ENCODE results near the gene ZFP36L1.

ZFP36L1 gene

DNA sequence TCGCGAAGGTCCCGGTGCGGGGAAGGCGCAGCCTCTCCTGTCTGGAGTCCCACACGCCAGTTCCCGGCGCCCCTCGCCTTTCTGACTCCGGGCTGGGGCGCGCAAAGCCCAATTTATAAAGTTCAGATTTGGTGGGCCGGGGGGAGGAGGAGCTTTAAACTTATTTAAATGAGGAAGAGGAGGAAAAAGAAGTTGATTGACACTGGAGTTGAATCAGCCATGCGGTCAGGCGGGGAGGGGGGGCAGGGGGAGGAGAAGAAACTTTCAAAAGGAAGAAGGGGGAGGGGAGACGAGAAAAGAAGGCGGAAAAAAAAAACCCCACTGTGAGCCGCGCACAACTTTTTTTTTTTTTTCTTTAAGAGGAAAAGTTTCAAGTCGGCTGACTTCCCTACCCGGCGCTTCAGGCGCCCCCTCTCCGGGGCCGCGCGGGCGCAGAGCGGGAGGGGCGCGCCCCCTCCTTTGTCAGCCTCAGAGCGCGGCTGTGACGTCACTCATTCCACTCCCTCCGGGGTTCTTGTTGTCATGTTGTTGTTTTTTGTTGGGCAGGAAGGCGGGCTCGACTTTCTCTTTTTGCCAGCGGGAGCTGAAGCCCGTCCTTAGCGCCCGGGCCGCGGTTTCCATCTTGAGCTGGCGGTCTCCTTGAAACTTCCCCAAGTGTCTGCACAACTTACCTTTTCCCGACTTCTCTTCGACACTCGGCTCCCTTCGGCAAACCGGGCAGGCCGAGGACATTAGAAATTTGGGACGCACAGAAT lies at the start of gene ZFP36L1:
Gene ZFP36L1 (minus strand): TSS at position 89 of the 755 bp plus-strand sequence. CDS start 129 bp downstream, outside the sequence.
- no peak for DNase-seq

DNA sequence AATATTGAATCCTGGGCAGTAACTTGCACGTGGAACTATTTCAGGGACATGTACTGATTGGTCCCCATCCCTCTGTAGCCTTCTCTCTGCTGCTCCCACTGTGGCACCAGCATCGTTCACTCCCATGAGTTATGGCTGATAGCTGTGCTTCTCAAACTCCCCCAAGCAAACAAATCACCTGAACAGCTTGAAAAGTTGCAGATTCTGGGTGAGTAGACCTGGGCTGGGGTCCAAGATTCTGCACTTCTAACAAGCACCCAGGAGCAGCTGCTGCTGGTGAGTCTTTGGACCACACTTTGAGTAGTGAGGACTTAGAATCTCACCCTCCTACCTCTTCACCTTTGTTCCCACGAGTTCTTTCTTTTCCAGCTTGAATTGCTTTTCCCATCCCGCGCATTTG lies 49.4 kb upstream of the ZFP36L1 start:
- peak; percentile 60 for DNase-seq

GRCh38 chr14:68841016-68841809 lies 48.3 kb upstream of the ZFP36L1 start:
- no peak for DNase-seq

- DNase-seq: peak; percentile 89
Measured at GRCh38 chr14:68840454-68840853, 47.6 kb upstream of the ZFP36L1 start.

DNA sequence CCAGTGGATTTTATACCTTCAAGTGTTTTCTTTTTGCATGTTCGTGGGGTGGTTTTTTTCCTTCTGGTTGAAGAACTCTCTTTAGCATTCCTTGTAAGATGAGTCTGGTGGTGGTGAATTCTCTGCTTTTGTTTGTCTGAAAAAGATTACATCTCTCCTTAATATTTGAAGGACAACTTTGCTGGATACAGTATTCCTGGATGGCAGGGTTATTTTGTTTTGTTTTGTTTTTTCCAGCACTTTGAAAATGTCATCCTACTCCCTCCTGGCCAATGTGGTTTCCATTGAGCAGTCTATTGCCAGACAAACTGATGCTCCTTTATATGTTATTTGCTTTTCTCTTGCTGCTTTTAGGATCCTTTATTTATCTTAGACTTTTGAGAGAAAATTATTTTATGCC lies 43.2 kb upstream of the ZFP36L1 start:
- no peak for DNase-seq

GRCh38 chr14:68834816-68835215 lies 41.9 kb upstream of the ZFP36L1 start:
- DNase-seq: no peak

GRCh38 chr14:68828698-68829097 lies 35.8 kb upstream of the ZFP36L1 start:
- no peak for DNase-seq

DNA sequence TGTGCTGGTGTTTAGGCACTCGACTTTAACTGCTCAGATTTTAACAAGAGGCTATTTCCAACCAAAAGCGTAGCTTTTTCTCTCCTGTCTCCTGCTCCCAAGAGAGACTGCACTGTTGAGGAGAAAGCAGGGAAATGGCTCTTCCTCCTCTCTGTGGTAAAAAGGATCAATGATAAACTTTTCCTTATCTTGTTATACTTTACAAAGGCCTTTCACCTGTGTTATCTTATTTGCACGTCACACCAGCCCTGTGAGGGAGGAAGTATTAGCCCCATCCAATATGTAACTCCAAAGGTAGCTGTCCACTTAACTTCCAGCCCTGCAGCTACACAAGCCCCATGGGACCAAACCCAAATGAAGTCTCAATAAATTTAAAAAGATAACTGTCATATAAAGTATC lies 32.9 kb upstream of the ZFP36L1 start:
- no peak for DNase-seq

DNA sequence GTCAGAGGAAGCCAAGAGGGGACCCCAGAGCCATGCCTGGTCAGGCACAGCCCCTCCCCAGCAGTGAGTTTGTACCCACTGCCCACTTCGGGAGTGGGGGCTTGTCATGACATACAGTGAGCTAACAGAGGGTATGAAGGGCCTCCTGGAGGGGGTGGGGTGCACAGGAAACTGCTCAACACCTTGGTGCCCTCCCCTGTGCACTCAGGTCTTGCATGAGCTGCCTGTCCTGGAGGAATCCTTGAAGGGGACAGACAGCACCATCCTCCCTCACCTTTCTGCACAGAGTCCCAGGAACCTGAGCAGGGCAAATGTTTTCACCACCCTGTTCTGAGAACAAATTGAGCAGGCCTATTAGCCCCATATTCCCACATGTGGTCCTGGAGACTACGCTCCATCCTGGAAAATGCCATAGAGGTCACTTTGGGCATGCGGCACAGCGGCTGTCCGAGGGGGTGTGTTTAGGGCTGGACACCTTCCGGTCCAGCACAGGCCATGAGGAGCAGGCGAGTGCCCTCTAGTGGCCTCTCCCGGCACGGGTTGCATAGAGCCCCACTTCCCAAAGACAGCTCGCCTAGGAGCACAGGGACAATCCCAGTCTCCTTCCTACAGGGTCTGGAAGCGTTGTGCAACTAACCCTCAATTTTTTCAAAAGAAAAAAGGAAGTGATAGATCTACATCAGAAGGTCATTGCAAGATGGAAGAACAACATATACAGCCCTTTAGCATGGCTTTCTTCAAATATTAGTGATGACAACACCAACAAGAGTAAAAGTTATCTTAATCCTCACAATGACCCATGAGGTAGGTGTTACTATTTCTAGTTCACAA lies 31.9 kb upstream of the ZFP36L1 start:
- peak; percentile 42 for DNase-seq

DNA sequence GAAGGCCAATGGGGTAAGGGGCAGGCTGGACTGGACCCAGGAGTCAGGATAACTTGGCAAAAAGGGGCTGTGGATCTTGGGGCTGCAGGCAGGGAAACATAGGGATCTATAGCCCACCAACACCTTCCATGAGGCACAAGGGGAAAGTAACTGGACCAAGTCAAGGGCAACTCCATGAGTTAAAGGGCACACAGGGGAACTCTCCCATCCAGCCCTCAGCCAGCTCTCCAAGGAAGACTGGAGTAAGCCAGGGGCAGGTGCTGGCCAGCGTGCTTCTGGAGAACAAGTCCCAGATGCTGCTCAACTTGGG lies 31.3 kb upstream of the ZFP36L1 start:
- no peak for DNase-seq

GRCh38 chr14:68823434-68824206 lies 30.8 kb upstream of the ZFP36L1 start:
- no peak for DNase-seq

DNA sequence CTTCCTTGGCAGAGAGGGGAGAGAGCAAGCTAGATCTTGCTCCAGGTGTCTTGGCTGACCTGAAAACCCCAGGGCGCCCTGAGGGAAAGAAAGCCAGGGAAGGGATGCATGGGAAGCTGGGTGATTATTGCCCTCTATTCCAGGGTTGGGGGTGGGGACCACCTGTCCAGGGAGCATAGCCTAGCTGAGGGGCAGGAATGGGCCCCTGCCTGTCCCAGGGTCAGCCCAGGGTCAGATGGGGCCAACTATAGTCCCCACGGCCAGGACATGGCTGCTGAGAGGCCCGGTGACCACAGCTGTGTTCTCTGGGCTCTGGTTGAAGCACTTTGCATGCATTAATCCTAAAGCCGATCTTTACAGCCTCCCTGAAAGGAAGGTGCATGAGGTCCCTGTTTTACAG lies 30.1 kb upstream of the ZFP36L1 start:
- DNase-seq: no peak

GRCh38 chr14:68822132-68822651 lies 29.3 kb upstream of the ZFP36L1 start:
- DNase-seq: no peak

DNA sequence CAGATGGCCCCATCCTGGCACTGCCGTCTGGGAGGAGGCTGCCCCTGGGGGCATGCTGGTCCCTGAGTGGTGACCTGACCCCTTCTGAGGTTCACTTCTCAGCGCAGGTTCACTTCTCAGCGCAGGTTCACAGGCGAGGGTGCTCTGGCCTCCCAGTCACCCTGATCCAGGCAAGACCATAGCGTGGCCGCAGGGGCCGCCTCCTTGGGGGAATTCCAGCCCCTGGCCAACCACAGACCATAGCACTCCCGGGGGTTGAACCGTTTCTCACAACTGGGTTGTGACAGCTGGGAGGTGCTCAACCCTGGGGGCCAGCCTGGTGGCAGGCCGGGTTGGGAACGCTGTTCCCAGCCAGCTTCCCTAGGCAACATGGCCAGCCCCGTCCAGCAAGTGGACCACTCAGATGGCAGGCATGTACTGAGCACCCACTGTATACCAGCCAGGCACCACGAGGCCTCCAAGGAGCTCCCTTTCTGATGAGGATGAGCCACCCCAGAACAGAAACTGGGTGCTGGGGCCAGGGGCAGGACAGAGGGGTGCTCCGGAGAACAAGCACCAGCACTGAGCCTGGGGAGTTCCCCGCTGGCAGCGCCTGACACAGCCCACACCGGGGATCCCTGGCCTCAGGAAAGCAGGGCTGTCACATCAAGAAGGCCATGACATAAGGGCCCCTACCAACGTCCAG lies 28.3 kb upstream of the ZFP36L1 start:
- DNase-seq: no peak

DNA sequence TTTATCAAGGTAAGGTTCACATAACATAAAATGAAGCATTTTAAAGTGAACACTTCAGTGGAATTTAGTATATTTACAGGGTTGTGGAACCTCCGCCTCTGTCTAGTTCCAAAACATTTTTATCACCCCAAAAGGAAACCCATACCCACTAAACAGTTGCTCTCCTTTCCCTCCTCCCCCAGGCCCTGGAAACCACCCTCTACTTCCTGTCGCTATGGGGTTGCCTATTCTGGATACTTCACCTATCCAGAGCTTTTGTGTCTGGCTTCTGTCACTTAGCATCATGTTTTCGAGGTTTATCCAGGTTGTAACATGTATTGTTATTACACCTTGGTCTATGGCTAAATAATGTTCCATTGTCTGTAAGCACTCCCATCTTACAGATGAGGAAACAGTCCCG lies 27.7 kb upstream of the ZFP36L1 start:
- no peak for DNase-seq

GRCh38 chr14:68820119-68820518 lies 27.3 kb upstream of the ZFP36L1 start:
- DNase-seq: no peak

DNA sequence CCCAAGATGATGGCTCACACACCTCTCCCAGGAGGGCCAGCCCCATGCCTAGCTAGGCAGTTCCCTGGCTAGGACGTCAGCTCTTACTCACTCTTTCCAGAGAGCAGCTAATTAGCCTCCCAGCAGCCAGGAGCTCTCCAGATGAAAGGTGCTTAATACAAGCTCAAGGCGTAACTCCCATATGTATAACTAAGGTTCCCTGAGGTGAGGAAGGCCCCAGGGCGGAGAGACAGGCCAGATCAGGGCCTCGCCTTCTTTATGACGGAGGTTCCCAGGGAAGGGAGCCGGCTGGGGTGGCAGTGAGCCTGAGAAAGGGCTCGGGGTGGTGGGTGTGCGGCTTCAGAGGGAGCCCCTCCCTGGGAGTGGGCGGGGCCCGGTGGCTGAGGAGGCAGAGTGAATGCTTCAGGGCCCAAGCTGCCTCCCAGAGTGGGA lies 26.4 kb upstream of the ZFP36L1 start:
- no peak for DNase-seq

DNA sequence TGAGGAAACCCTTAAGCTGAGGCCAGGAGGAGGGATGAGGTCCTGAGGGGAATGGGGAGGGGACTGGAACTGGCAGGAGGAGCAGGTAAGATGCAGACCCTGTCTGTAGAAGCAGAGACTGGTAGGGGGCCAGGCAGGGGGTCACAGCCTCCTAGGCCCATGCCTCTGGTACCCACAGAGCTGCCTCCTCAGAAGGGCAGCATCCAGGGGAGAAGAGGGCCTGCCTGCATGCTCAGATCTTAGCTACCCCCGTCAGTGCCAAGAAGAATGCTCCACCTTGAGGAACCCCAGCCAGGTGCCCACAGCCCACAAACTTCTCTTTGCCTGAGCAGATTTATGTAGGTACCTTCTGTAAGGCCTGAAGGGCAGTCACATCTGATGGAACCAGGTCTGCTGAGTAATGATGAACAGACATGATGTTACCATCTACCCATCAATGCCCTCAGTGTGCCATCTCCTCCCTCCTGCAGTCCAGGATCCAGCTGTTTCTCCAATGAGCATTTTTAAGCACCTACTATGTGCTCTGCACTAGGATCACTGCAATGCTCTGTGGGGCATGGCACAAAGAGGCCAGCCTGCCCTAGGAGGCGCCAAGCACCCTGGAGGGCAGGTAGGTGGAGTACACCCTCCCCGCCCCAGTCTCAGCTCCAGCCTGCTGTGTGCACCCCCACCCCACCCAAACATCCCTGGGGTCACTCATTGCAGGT lies 24.8 kb upstream of the ZFP36L1 start:
- DNase-seq: no peak

DNA sequence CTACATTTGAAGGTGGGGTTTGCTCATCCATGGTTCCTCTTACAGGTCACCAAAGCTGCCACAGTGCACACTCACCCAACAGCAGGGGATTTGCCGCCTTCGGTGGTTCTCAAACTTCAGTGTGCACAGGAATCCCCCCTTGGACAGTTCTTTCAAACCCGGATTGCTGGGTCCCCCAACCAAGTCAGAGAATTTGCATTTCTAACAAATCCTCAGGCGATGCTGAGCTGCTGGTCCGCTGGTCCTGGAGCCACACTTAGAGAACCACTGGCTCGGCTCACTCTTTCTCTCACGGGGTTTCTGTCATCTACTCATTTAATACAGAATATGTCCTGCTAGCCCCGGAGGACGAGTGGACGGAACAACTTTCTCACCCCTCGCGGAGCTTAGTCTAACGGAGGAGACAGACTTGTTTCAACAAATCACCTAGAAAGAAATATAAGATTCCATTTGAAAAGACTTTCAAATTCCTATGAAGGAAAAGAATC lies 24.1 kb upstream of the ZFP36L1 start:
- DNase-seq: no peak

DNA sequence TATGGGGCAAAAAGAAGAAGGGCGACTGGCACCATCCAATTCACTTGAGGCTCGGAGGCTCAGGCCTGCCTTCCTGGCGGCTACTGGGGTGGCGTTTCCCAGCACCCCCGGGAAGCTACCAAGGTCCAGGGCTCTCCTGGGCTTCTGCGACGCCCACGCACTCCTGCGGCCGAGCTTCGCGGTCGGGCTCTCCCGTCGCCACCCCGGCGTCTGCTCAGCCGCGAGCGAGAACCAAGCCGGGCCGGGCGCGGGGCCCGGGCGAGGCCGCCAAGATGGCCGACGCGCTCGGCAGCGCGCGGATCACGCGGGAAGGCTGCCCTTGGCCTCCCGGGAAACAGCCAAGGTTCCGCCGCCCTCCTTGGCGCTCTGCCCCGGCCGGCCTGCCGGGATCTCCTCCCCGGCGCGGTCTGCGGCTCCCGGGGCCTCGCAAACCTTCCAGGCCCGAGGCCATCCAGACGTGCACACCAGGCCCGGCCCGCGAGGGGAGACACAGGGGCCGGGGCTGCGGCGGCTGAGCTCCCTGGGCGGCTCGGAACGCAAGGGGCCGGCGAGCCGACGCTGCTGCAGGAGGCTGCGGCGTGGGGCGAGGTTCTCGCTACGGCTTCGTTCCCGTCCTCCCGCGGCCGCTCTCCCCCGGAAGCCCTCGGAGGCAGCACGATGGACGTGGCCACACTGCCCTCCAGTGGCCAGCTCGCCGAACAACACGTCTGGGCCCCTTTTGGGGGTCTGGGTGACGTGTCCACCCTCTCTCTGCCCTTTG lies 23.5 kb upstream of the ZFP36L1 start:
- peak; percentile 56 for DNase-seq

All from NCI-H524 treated with DMSO at 0.1 percent for 48 hours (cell line).